Ascending aorta (tissue), 2 donors: ENCODE results near the gene DCAF7. TPM values are rescaled to one million over a fixed set of nuclear protein-coding genes. Genes with fewer than 3 reads are reported as not detected.

Experiments
- DNase-seq, 2 donors: peaks; one replicate each; pipeline ENCODE4 v3.0.0-alpha.2; 2019; ENCODE audit warnings: low spot score in 2 of 2
- H3K27ac ChIP-seq, 2 donors: fragments of 200-600 bp; sonication (generic); one replicate each; pipeline ENCODE4 v1.5.1; 2016 to 2017; ENCODE audit warnings: mild to moderate bottlenecking in 1 of 2
- H3K27me3 ChIP-seq: fragments of 200-600 bp; sonication (generic); one replicate; pipeline ENCODE4 v1.5.1; 2017
- H3K36me3 ChIP-seq, 2 donors: fragments of 200-600 bp; sonication (generic); one replicate each; pipeline ENCODE4 v1.5.1; 2016
- H3K4me1 ChIP-seq, 2 donors: fragments of 200-600 bp; sonication (generic); one replicate each; pipeline ENCODE4 v1.5.1; 2016 to 2017; ENCODE audit warnings: mild to moderate bottlenecking in 1 of 2
- H3K4me3 ChIP-seq, 2 donors: fragments of 200-600 bp; sonication (generic); one replicate each; pipeline ENCODE4 v1.5.1; 2016 to 2017; ENCODE audit warnings: mild to moderate bottlenecking in 1 of 2
- H3K9me3 ChIP-seq, 2 donors: fragments of 200-600 bp; sonication (generic); one replicate each; pipeline ENCODE4 v1.5.1; 2016
- CTCF ChIP-seq, 3 experiments: fragments of 200-600 bp in 2 of 3; fragments of 450-650 bp in 1 of 3; sonication (generic) in 2 of 3; IDR thresholded peaks; one replicate each; pipeline ENCODE4 v1.5.1; 2016 to 2019; ENCODE audit warnings: antibody characterized with exemption in 3 of 3, mild to moderate bottlenecking in 1 of 3, moderate library complexity in 1 of 3
- intact Hi-C: fragments of 100-400 bp; cut with DNase I; formaldehyde crosslinking; loops from one replicate; pipeline ENCODE4 v1.15.1; 2023
- total RNA-seq: library from RNA; depleted of rRNA; stranded (reverse); fragments of >200 nt; gene quantifications from one replicate; pipeline ENCODE4 v1.1.0, GENCODE V29; 2016

DCAF7 gene
- total RNA-seq, 1 donor from 2014 or later: 18.6 TPM

- no peak for TF ChIP-seq CTCF (IDR thresholded peaks at IDR 0.05)
- no peaks in the 10 kb centered on the region for H3K36me3 ChIP-seq
- no peaks in the 10 kb centered on the region for H3K27me3 ChIP-seq
- intact Hi-C loops: no loop called here
- H3K4me1 ChIP-seq: peaks cover 0 to 2% of the 10 kb centered on the region in 2 donors
- DNase-seq: peak in 1 of 2 donors; percentile 55
- H3K27ac ChIP-seq: no peak overlapping the region
- no peak overlapping the region for H3K4me3 ChIP-seq
- no peaks in the 10 kb centered on the region for H3K9me3 ChIP-seq
These were observed 3.8 kb upstream of the DCAF7 start for GRCh38 chr17:63546308-63547082.

GRCh38 chr17:63547083-63547523 lies 3.2 kb upstream of the DCAF7 start:
- H3K4me3 ChIP-seq: no peak overlapping the region
- TF ChIP-seq CTCF (IDR thresholded peaks at IDR 0.05): no peak
- peaks cover 0 to 5% of the 10 kb centered on the region in 2 donors for H3K4me1 ChIP-seq
- no peak overlapping the region for H3K27ac ChIP-seq
- no peak for DNase-seq
- no peaks in the 10 kb centered on the region for H3K27me3 ChIP-seq
- intact Hi-C loops: no loop called here
- H3K36me3 ChIP-seq: no peaks in the 10 kb centered on the region
- H3K9me3 ChIP-seq: no peaks in the 10 kb centered on the region

- DNase-seq: no peak
- intact Hi-C loops: no loop called here
- no peak for TF ChIP-seq CTCF (IDR thresholded peaks at IDR 0.05)
These were observed 860 bp upstream of the DCAF7 start for GRCh38 chr17:63549289-63549945.

GRCh38 chr17:63550817-63551639 lies 751 bp downstream of the DCAF7 start:
- no peak for DNase-seq
- peak overlapping the region; percentile 73 to 90 for H3K27ac ChIP-seq
- intact Hi-C loops: loop anchor here (1.0 to 5.0 kb wide), 4 partner anchors 71 to 276 kb away; partner anchors contain the start of genes CYB561, FTSJ3, MAP3K3 and PSMC5
- H3K4me3 ChIP-seq: peak overlapping the region; percentile 53 to 83
- H3K4me1 ChIP-seq: peaks cover 0 to 17% of the 10 kb centered on the region in 2 donors
- no peaks in the 10 kb centered on the region for H3K36me3 ChIP-seq
- H3K9me3 ChIP-seq: no peaks in the 10 kb centered on the region
- no peak for TF ChIP-seq CTCF (IDR thresholded peaks at IDR 0.05)
- H3K27me3 ChIP-seq: no peaks in the 10 kb centered on the region

More at GRCh38 chr17:63549289-63549945, 860 bp upstream of the DCAF7 start:
- H3K27me3 ChIP-seq: no peaks in the 10 kb centered on the region
- no peaks in the 10 kb centered on the region for H3K9me3 ChIP-seq
- H3K36me3 ChIP-seq: no peaks in the 10 kb centered on the region
- peaks cover 0 to 10% of the 10 kb centered on the region in 2 donors for H3K4me1 ChIP-seq
- H3K4me3 ChIP-seq: peak overlapping the region; percentile 55 to 83
- peak overlapping the region; percentile 77 to 84 for H3K27ac ChIP-seq

GRCh38 chr17:63552211-63552610 lies 1.9 kb downstream of the DCAF7 start:
- intact Hi-C loops: loop anchor here (5.0 kb wide), 1 partner anchor 275 kb away; the partner anchor contains the start of genes FTSJ3 and PSMC5

More at GRCh38 chr17:63552211-63552610, 1.9 kb downstream of the DCAF7 start:
- no peaks in the 10 kb centered on the region for H3K9me3 ChIP-seq
- no peak for TF ChIP-seq CTCF (IDR thresholded peaks at IDR 0.05)
- peaks cover 0 to 17% of the 10 kb centered on the region in 2 donors for H3K4me1 ChIP-seq
- peak overlapping the region; percentile 21 to 83 for H3K4me3 ChIP-seq
- no peak overlapping the region for H3K27ac ChIP-seq
- H3K27me3 ChIP-seq: no peaks in the 10 kb centered on the region
- H3K36me3 ChIP-seq: peaks cover 0 to 3% of the 10 kb centered on the region in 2 donors
- no peak for DNase-seq
